Neural progenitor cell (in vitro differentiated cells): ENCODE results near the gene TBPL2. TPM values are rescaled to one million over a fixed set of nuclear protein-coding genes. Genes with fewer than 3 reads are reported as not detected.

Experiments used
- DNase-seq: peaks from one replicate; pipeline ENCODE4 v3.0.0-alpha.2; 2016; ENCODE audit warnings: low spot score
- H2AFZ ChIP-seq: fragments of 200-600 bp; sonication (generic); replicated peaks from 2 replicates; pipeline ENCODE4 v1.6.1; 2016; ENCODE audit warnings: antibody characterized with exemption
- H3F3A ChIP-seq: fragments of 200-600 bp; sonication (generic); 2 replicates; pipeline ENCODE4 v1.6.1; 2016; ENCODE audit warnings: antibody characterized with exemption, low read depth
- H3K27ac ChIP-seq: fragments of 200-600 bp; sonication (generic); 2 replicates; pipeline ENCODE4 v1.5.1; 2016; ENCODE audit warnings: mild to moderate bottlenecking
- H3K27me3 ChIP-seq: fragments of 200-600 bp; sonication (generic); 2 replicates; pipeline ENCODE4 v1.6.1; 2016; ENCODE audit warnings: mild to moderate bottlenecking, moderate library complexity
- H3K36me3 ChIP-seq: fragments of 200-600 bp; sonication (generic); 2 replicates; pipeline ENCODE4 v1.5.1; 2016
- H3K4me1 ChIP-seq: fragments of 200-600 bp; sonication (generic); 2 replicates; pipeline ENCODE4 v1.6.1; 2016; ENCODE audit warnings: mixed run types
- H3K4me2 ChIP-seq: fragments of 200-600 bp; sonication (generic); 2 replicates; pipeline ENCODE4 v1.6.1; 2016
- H3K4me3 ChIP-seq: fragments of 200-600 bp; sonication (generic); 2 replicates; pipeline ENCODE4 v1.5.1; 2016
- H3K79me2 ChIP-seq: fragments of 200-600 bp; sonication (generic); 2 replicates; pipeline ENCODE4 v1.6.1; 2016; ENCODE audit warnings: low read depth
- H3K9ac ChIP-seq: fragments of 200-600 bp; sonication (generic); 2 replicates; pipeline ENCODE4 v1.6.1; 2016
- H3K9me3 ChIP-seq: fragments of 200-600 bp; sonication (generic); 2 replicates; pipeline ENCODE4 v1.5.1; 2016; ENCODE audit warnings: low read depth
- H4K20me1 ChIP-seq: fragments of 200-600 bp; sonication (generic); 2 replicates; pipeline ENCODE4 v1.6.1; 2016; ENCODE audit warnings: low read depth
- H3K27ac Mint-ChIP-seq: 3 replicates; pipeline ENCODE4 v1.8.0; 2021; ENCODE audit warnings: mixed read lengths
- H3K27me3 Mint-ChIP-seq: 2 replicates; pipeline ENCODE4 v1.8.0; 2022; ENCODE audit warnings: low read depth, mild to moderate bottlenecking, inconsistent platforms, moderate library complexity, mixed read lengths; ENCODE audit not compliant: insufficient read depth
- H3K36me3 Mint-ChIP-seq: 3 replicates; pipeline ENCODE4 v1.8.0; 2021; ENCODE audit warnings: mixed read lengths
- H3K4me1 Mint-ChIP-seq: 3 replicates; pipeline ENCODE4 v1.8.0; 2021; ENCODE audit warnings: mixed read lengths
- H3K4me3 Mint-ChIP-seq: 3 replicates; pipeline ENCODE4 v1.8.0; 2021; ENCODE audit warnings: mild to moderate bottlenecking, moderate library complexity, mixed read lengths
- H3K9me3 Mint-ChIP-seq: 3 replicates; pipeline ENCODE4 v1.8.0; 2020; ENCODE audit warnings: mixed read lengths
- EZH2 ChIP-seq: fragments of 200-600 bp; sonication (generic); IDR thresholded peaks from 2 replicates; pipeline ENCODE4 v1.6.1; 2017; ENCODE audit warnings: antibody characterized with exemption, mild to moderate bottlenecking, moderate library complexity
- EZH2phosphoT487 ChIP-seq: fragments of 200-600 bp; sonication (generic); IDR thresholded peaks from 2 replicates; pipeline ENCODE4 v1.6.1; 2017; ENCODE audit warnings: antibody characterized with exemption
- total RNA-seq: library from RNA; depleted of rRNA; stranded (reverse); fragments of >200 nt; gene quantifications from 2 replicates; pipeline ENCODE4 v1.2.3, GENCODE V29; 2015; ENCODE audit warnings: low replicate concordance
- TF ChIP-seq, protein P1 (sequence below): fragments of 200-600 bp; sonication (generic); IDR thresholded peaks from 2 replicates; pipeline ENCODE4 v1.5.1; 2017; ENCODE audit warnings: antibody characterized with exemption, mild to moderate bottlenecking

Gene TBPL2
- total RNA-seq, 1 donor from 2014 or later = not detected

DNA sequence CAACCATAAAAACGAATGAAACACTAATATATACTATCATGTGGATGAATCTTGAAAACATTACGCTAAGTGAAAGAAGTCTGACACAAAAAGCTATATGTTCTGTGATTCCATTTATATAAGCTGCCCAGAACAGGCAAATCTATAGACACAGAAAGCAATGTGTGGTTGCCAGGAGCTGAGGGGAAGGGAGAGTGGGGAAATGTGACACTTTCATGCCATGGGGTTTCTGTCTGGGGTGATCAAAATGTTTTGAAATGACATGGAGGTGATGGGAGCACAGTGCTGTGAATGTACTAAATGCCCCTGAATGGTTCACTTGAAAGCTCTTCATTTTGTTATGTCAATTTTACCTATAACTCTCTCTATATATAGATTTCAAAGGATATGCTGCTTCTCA is 58.9 kb downstream of the TBPL2 start:
- no peak overlapping the region for H3K9ac ChIP-seq
- DNase-seq = no peak
- H3K27me3 ChIP-seq = no peaks in the 10 kb centered on the region
- H3K36me3 ChIP-seq = peaks cover 3% of the 10 kb centered on the region
- H3K27ac Mint-ChIP-seq = no peak overlapping the region
- H3K4me1 Mint-ChIP-seq = no peaks in the 10 kb centered on the region
- H3K27me3 Mint-ChIP-seq = peaks cover 2% of the 10 kb centered on the region
- H3K4me1 ChIP-seq = no peaks in the 10 kb centered on the region
- H3K36me3 Mint-ChIP-seq = peaks cover 7% of the 10 kb centered on the region
- TF ChIP-seq EZH2phosphoT487 = no peak
- TF ChIP-seq, protein P1, sequence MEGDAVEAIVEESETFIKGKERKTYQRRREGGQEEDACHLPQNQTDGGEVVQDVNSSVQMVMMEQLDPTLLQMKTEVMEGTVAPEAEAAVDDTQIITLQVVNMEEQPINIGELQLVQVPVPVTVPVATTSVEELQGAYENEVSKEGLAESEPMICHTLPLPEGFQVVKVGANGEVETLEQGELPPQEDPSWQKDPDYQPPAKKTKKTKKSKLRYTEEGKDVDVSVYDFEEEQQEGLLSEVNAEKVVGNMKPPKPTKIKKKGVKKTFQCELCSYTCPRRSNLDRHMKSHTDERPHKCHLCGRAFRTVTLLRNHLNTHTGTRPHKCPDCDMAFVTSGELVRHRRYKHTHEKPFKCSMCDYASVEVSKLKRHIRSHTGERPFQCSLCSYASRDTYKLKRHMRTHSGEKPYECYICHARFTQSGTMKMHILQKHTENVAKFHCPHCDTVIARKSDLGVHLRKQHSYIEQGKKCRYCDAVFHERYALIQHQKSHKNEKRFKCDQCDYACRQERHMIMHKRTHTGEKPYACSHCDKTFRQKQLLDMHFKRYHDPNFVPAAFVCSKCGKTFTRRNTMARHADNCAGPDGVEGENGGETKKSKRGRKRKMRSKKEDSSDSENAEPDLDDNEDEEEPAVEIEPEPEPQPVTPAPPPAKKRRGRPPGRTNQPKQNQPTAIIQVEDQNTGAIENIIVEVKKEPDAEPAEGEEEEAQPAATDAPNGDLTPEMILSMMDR = no peak
- TF ChIP-seq EZH2 = no peak
- no peaks in the 10 kb centered on the region for H3K9me3 ChIP-seq
- H3F3A ChIP-seq = no peaks in the 10 kb centered on the region
- no peak overlapping the region for H3K4me3 Mint-ChIP-seq
- H3K4me3 ChIP-seq = no peak overlapping the region
- H2AFZ ChIP-seq = no peak overlapping the region
- H3K79me2 ChIP-seq = no peaks in the 10 kb centered on the region
- H3K4me2 ChIP-seq = no peak overlapping the region
- H3K9me3 Mint-ChIP-seq = no peaks in the 10 kb centered on the region
- no peak overlapping the region for H3K27ac ChIP-seq
- no peaks in the 10 kb centered on the region for H4K20me1 ChIP-seq

DNA sequence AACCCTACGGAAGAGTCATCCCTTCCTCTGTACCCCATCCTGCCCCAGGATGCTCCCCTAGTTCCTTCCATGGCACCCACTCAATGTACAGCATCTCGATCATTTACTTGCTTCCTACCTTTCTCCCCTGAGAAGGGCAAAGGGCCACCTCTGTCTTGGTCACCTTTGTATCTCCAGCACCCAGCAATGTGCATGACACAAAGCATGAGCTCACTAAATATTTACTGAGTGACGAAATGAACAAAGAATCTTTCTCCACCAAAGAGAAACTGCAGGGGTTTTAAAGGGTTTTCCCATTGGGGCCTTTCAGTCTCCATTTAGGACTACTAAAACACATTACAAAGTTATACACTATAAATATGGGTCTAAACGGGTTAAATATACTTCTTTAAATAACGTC is 59.4 kb downstream of the TBPL2 start:
- Histone ChIP-seq H3K4me3 (no peak overlapping the region), H3K79me2 (no peaks in the 10 kb centered on the region), H3K27me3 (no peaks in the 10 kb centered on the region), H2AFZ (no peak overlapping the region), H3K4me1 (no peaks in the 10 kb centered on the region), H4K20me1 (no peaks in the 10 kb centered on the region), H3K4me2 (no peak overlapping the region), H3K9ac (no peak overlapping the region), H3F3A (no peaks in the 10 kb centered on the region), H3K36me3 (peaks cover 7% of the 10 kb centered on the region), H3K27ac (no peak overlapping the region), H3K9me3 (no peaks in the 10 kb centered on the region)
- Mint-ChIP-seq H3K27ac (no peak overlapping the region), H3K4me1 (no peaks in the 10 kb centered on the region), H3K4me3 (no peak overlapping the region), H3K36me3 (peaks cover 13% of the 10 kb centered on the region), H3K9me3 (no peaks in the 10 kb centered on the region), H3K27me3 (peaks cover 2% of the 10 kb centered on the region)
- no peak for DNase-seq
- TF ChIP-seq EZH2phosphoT487 = no peak
- no peak for TF ChIP-seq EZH2
- TF ChIP-seq, protein P1 = no peak

DNA sequence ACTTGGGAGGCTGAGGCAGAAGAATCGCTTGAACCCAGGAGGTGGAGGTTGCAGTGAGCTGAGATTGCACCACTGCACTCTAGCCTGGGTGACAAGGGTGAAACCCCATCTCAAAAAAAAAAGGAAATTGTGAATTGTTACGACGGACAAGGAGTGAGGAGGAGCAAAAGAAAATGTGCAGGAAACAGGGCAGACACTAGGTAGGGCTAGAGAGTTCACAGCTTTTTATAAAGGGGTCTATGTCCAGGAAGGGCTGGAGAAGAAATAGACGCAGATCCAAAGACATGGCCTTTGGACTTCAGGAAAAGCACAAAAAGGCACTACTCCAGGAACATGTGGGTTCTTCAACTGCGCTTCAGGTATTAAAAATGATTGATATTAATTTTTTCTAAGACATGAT is 63.2 kb downstream of the TBPL2 start:
- no peaks in the 10 kb centered on the region for H3K4me1 ChIP-seq
- no peak for DNase-seq
- Mint-ChIP-seq H3K4me1 (no peaks in the 10 kb centered on the region), H3K27me3 (peaks cover 2% of the 10 kb centered on the region), H3K9me3 (no peaks in the 10 kb centered on the region), H3K4me3 (no peak overlapping the region), H3K27ac (no peak overlapping the region), H3K36me3 (peaks cover 14% of the 10 kb centered on the region)
- H3K27me3 ChIP-seq = no peaks in the 10 kb centered on the region
- no peak overlapping the region for H2AFZ ChIP-seq
- H4K20me1 ChIP-seq = no peaks in the 10 kb centered on the region
- H3K9me3 ChIP-seq = no peaks in the 10 kb centered on the region
- no peak overlapping the region for H3K9ac ChIP-seq
- no peak overlapping the region for H3K4me3 ChIP-seq
- H3K36me3 ChIP-seq = peaks cover 11% of the 10 kb centered on the region
- TF ChIP-seq, protein P1 = peak; percentile 26
- TF ChIP-seq EZH2phosphoT487 = no peak
- no peak overlapping the region for H3K27ac ChIP-seq
- no peaks in the 10 kb centered on the region for H3K79me2 ChIP-seq
- no peaks in the 10 kb centered on the region for H3F3A ChIP-seq
- no peak overlapping the region for H3K4me2 ChIP-seq

DNA sequence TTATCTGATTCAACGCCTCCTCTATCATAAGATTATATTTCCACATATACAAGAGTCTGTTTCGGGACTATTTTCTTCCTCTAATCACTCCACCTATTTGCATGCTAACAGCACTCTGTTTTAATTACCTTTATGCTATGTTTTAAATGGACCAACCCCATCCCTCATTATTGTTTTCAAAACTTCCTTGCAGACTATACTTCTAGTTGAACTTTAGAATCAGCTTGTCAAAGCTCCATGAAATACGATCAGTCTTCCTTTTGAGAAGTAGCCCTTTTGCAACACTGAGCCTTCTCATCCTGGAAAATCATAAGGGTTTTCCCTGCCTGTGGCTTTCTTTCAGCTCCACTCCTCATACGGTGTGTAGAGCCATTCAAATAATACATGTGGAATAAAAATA is 65.6 kb downstream of the TBPL2 start:
- Histone ChIP-seq H3K9ac (no peak overlapping the region), H3K9me3 (no peaks in the 10 kb centered on the region), H2AFZ (no peak overlapping the region), H3K4me1 (no peaks in the 10 kb centered on the region), H3K4me3 (no peak overlapping the region), H3K36me3 (peaks cover 11% of the 10 kb centered on the region), H3K79me2 (no peaks in the 10 kb centered on the region), H3F3A (no peaks in the 10 kb centered on the region), H3K27ac (no peak overlapping the region), H3K27me3 (no peaks in the 10 kb centered on the region), H3K4me2 (no peak overlapping the region), H4K20me1 (no peaks in the 10 kb centered on the region)
- H3K27ac Mint-ChIP-seq = no peak overlapping the region
- no peaks in the 10 kb centered on the region for H3K27me3 Mint-ChIP-seq
- H3K9me3 Mint-ChIP-seq = no peaks in the 10 kb centered on the region
- no peak for DNase-seq
- no peak overlapping the region for H3K4me3 Mint-ChIP-seq
- TF ChIP-seq, protein P1 = no peak
- TF ChIP-seq EZH2phosphoT487 = no peak
- TF ChIP-seq EZH2 = no peak
- H3K36me3 Mint-ChIP-seq = peaks cover 13% of the 10 kb centered on the region
- no peaks in the 10 kb centered on the region for H3K4me1 Mint-ChIP-seq
